GM20000 (cell line): ENCODE results near the gene AGA.

Experiments
- DNase-seq: peaks from one replicate; pipeline ENCODE4 v3.0.0; 2012; ENCODE audit warnings: low spot score
- CTCF ChIP-seq: IDR thresholded peaks from 2 replicates; pipeline ENCODE4 v1.5.1; 2012; ENCODE audit warnings: mild to moderate bottlenecking, control low read depth; ENCODE audit errors: extremely low read depth, missing control alignments

AGA gene

GRCh38 chr4:177441803-177442622 lies at the start of gene AGA:
TSS of gene AGA (minus strand) at chr4:177442437. CDS start at chr4:177442375, 62 bp downstream.
- TF ChIP-seq CTCF: no peak
- DNase-seq: peak; percentile 95

- TF ChIP-seq CTCF: no peak
- no peak for DNase-seq
Observed at GRCh38 chr4:177492022-177492421, 49.8 kb upstream of the AGA start.

- no peak for DNase-seq
- TF ChIP-seq CTCF: no peak
Observed at GRCh38 chr4:177490769-177491168, 48.5 kb upstream of the AGA start.

- DNase-seq: no peak
- TF ChIP-seq CTCF: no peak
Observed at GRCh38 chr4:177489471-177490246, 47.4 kb upstream of the AGA start.

GRCh38 chr4:177487977-177488376 lies 45.7 kb upstream of the AGA start:
- DNase-seq: no peak
- TF ChIP-seq CTCF: no peak

- TF ChIP-seq CTCF: no peak
- no peak for DNase-seq
Observed at GRCh38 chr4:177485528-177485927, 43.3 kb upstream of the AGA start.

GRCh38 chr4:177484613-177485021 lies 42.4 kb upstream of the AGA start:
- no peak for DNase-seq
- no peak for TF ChIP-seq CTCF
